K562 treated with DMSO at 1 percent for 48 hours (cell line): ENCODE results near the gene APOF. TPM values are rescaled to one million over a fixed set of nuclear protein-coding genes. Genes with fewer than 3 reads are reported as not detected.

Experiments used
- total RNA-seq: library from RNA; unstranded; fragments of 300-600 nt; gene quantifications from 2 replicates; pipeline ENCODE4 v1.2.3, GENCODE V29; 2022; ENCODE audit warnings: low replicate concordance; ENCODE audit errors: extremely low read depth

Gene APOF, protein sequence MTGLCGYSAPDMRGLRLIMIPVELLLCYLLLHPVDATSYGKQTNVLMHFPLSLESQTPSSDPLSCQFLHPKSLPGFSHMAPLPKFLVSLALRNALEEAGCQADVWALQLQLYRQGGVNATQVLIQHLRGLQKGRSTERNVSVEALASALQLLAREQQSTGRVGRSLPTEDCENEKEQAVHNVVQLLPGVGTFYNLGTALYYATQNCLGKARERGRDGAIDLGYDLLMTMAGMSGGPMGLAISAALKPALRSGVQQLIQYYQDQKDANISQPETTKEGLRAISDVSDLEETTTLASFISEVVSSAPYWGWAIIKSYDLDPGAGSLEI
- total RNA-seq, result not detected in 2 replicates

DNA sequence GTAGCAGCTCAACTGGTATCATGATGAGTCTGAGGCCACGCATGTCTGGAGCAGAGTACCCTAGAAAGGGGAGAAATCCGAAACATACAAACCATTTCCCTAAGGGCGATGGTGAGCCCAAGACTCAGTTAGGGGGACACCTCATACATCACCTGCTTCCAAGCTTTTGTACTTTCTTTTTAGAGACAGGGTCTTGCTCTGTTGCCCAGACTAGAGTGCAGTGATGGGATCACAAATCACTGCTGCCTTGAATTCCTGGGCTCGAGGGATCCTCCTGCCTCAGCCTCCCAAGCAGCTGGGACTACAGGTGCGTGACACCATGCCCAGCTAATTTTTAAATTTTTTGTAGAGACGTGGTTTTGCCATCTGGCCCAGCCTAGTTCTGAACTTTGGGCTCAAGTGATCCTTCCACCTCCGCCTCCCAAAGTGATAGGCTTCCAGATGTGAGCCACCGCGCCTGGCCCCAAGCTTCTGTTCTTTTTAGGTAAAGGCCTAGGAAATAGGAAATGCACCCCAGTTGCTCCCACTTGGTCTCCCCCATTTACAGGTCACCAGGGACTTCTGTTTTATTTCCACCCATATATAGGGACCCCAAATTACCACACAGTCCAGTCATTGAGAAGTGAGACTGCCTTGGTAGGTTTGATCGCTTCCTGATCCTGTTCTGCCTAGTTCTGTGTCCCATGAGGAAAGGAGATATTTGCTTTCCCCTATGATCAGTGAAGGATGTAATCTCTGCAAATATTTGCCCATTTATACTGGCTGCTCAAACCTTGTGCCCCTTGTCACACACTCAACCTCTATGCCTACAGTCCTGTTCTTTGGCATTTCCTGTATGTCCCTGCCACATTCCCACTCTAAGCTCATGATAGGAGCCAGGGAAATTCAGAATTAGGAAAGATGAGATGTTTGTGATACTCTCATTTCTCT, at the start of gene APOF:
Gene APOF, minus strand, starts transcription at position 728 of the 930 bp plus-strand sequence. Its CDS starts 112 bp downstream, at position 616.

DNA sequence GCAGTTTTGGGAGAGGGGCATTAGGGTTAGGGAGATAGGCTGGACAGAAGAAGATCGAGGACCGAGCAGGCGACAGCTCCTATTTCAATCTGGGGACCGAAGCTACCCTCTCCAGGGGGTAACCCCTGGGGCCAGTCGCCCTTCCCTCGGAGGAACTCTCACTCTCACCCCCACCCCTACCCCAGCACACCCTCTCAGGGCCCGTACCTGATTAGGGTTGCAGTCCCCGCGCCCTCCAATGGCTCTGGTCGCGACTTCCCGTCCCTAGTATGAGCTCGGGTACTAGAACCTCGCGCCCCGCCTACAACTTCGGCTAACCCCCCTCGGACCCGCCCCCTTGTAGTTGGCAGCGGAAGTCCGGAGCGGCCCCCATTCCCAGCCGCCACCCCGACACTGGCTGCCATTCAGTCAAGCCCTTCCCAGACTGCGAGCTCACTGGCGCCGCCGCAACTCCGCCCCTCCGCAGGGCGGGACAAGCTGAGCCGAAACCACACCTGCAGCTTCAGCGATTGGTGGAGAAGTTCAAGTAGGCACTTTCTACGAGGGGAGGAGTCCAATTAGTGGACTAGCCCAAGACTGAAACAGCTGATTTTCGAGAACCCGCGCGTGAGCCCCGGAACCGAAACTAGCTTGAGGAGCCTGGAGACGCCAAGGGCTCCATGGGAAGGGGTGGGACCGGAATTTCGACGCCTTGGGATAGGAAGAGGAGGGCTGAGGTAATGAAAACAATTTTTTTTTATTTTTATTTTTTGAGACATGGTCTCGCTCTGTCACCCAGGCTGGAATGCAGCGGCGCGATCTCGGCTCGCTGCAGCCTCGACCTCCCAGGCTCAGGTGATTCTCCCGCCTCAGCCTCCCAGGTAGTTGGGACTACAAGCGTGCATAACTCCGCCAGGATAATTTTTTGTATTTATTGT, 2.5 kb downstream of the APOF start, which contains the start of gene STAT2:
Gene STAT2, minus strand, starts transcription at position 257 of the 917 bp plus-strand sequence. CDS start 3,536 bp downstream, outside the sequence.

DNA sequence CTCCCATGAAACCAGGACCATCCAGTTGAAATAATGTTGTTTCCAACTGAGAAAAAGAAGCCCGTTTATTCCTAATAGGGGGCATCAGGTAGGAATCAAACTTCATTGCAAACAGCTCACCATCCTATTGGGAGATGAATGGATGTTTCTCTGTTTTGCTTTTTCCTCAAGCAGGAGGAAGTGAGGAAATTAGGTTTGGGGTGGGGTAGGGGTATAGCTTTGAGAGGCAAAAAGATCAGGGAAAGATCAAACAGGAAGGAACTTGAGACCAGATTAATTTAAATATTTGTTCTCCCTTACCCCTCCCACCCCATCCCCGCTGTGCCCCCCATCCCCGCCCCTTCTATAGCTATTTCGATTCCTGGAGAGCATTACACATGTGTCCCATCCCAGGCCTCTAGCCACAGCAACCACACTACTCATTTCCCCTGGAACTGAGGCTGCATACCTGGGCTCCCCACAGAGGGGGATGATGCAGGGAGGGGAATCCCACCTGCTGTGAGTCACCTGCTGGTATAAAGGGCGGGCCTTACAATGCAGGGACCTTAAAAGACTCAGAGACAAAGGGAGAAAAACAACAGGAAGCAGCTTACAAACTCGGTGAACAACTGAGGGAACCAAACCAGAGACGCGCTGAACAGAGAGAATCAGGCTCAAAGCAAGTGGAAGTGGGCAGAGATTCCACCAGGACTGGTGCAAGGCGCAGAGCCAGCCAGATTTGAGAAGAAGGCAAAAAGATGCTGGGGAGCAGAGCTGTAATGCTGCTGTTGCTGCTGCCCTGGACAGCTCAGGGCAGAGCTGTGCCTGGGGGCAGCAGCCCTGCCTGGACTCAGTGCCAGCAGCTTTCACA, 24.1 kb downstream of the APOF start, which contains the start of gene IL23A:
Gene IL23A, plus strand, starts transcription at position 577 of the 850 bp plus-strand sequence. Its CDS starts 161 bp downstream, at position 738.

DNA sequence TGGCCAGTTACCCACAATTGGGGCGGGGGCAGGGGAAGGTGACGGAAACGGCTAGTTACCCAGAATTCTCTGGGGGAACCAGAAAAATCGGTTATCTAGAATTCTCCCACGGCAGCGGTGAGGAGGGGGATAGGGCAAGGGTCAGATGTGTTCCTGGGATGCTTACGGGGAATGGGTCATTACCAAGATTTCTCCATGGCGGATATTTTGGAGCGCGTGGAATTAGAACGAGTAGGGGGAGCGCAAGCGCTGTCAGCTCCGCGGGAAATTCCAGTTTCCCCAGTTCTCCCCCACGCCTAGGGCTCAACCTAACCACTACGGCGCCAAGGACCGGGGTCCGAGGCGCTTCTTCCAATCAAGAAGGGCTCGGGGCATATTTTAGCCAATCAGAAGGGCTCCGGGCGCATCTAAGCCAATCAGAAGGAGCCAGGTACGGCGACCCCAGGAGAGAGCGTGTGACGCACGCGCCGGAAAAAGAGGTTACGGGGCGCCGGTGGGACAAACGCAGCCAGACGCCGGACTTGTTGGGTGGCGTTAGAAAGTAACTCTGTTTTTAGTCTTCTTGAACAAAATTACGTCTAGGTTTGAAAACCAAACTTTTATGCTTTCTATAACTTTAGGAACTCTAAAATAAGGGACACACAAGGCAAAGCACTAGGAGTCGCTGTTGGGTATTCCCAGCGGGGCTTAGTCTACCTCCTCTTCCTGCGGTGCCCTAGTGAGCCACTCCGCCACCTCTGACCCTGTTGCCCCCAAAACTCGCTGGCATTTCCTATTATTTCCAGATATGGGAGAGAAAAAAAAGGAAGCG, 28.8 kb downstream of the APOF start, which contains the start of gene PAN2:
Gene PAN2, minus strand, starts transcription at position 322 of the 811 bp plus-strand sequence. CDS start 906 bp downstream, outside the sequence.

DNA sequence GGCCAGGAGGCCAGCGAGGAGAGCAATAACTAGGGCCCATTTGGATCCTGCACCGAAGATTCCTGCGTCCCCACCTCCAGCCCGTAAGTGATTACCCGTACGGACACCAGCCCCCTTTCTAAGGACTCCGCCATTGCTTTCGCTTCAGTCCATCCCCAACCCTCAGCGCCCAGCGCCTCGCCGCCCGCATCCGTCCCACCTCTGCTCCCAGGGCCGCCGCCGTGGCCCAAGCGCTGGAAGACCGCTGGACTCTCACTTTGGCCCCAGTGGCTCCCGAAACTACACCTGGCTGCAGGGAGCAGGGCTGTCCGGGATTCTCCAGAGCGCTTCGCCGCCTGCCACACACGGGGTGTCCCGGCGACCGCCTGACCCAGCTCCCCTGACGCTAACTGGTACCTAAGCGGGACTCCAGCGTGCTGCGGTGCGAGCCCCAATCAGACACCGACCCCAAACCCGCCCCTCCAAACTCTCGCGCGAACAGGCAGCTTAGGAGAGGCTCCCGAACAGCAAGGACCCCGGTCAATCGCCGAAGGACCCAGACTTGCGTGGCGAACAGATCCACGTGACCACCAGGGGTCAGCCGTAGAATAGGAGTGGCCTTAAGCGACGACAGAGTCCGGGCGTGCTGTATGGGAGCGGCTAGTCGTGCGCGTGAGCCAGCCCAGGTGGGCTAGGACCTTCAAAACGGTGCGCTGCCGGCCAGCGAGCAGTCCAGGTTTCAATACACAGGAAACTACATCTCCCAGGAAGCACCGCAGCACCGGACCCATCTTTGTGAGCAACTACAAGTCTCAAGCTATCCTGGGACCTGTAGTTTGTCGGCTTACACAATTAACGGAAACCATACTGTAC, 46.8 kb downstream of the APOF start, which contains the start of gene CNPY2:
Gene CNPY2, minus strand, starts transcription at position 367 of the 852 bp plus-strand sequence. CDS start 771 bp downstream, outside the sequence.

Other genes starting within 250 kb of the APOF start
- 6,813 TPM in 1 of 2 replicates, not detected in the other for gene RPL41, start 246.2 kb downstream of the APOF start, total RNA-seq
- not detected in 2 replicates for gene ZC3H10, start 244.6 kb downstream of the APOF start, total RNA-seq
- gene ESYT1, start 234.6 kb downstream of the APOF start, total RNA-seq, result 641 TPM in 1 of 2 replicates, not detected in the other
- gene MYL6B, start 210.3 kb downstream of the APOF start, total RNA-seq, result not detected in 2 replicates
- 1,727 TPM in 1 of 2 replicates, not detected in the other for gene MYL6, start 204.5 kb downstream of the APOF start, total RNA-seq
- not detected in 2 replicates for gene SMARCC2, start 173.4 kb downstream of the APOF start, total RNA-seq
- gene RNF41, start 140.9 kb downstream of the APOF start, total RNA-seq, result not detected in 2 replicates
- not detected in 2 replicates for gene NABP2, start 138.5 kb downstream of the APOF start, total RNA-seq
- not detected in 2 replicates for gene SLC39A5, start 132.8 kb downstream of the APOF start, total RNA-seq
- gene ANKRD52, start 104.5 kb downstream of the APOF start, total RNA-seq, result not detected in 2 replicates
- not detected in 2 replicates for gene COQ10A, start 95.9 kb downstream of the APOF start, total RNA-seq
- gene CS, start 62.5 kb downstream of the APOF start, total RNA-seq, result 326 TPM in 1 of 2 replicates, not detected in the other
- not detected in 2 replicates for gene CNPY2, start 46.9 kb downstream of the APOF start, total RNA-seq
- gene PAN2, start 28.9 kb downstream of the APOF start, total RNA-seq, result not detected in 2 replicates
- gene IL23A, start 24.0 kb downstream of the APOF start, total RNA-seq, result not detected in 2 replicates
- not detected in 2 replicates for gene STAT2, start 2.8 kb downstream of the APOF start, total RNA-seq
- gene TIMELESS, start 86.6 kb upstream of the APOF start, total RNA-seq, result not detected in 2 replicates
- not detected in 2 replicates for gene MIP, start 91.8 kb upstream of the APOF start, total RNA-seq
- gene SPRYD4, start 105.7 kb upstream of the APOF start, total RNA-seq, result not detected in 2 replicates
- not detected in 2 replicates for gene GLS2, start 125.3 kb upstream of the APOF start, total RNA-seq
- gene RBMS2, start 159.0 kb upstream of the APOF start, total RNA-seq, result not detected in 2 replicates